K562 (cell line): ENCODE data around the gene ADORA2B. TPM values are rescaled to one million over a fixed set of nuclear protein-coding genes. Genes with fewer than 3 reads are reported as not detected.

Experiments
- CREM ChIP-seq: IDR thresholded peaks from 2 replicates; pipeline ENCODE4 v1.6.1; 2014; ENCODE audit warnings: antibody characterized with exemption, low read depth
- FOXA1 ChIP-seq: fragments of 450-650 bp; IDR thresholded peaks from 2 replicates; pipeline ENCODE4 v1.6.1; 2016; ENCODE audit warnings: mild to moderate bottlenecking, borderline replicate concordance
- HLTF ChIP-seq: fragments of 450-650 bp; IDR thresholded peaks from 2 replicates; pipeline ENCODE4 v1.6.1; 2016
- HMG20B ChIP-seq: fragments of 250-450 bp; sonication (Bioruptor Pico); IDR thresholded peaks from 2 replicates; pipeline ENCODE4 v1.5.0; 2021; ENCODE audit warnings: mild to moderate bottlenecking
- HNRNPK ChIP-seq: fragments of 200-400 bp; formaldehyde crosslinking; IDR thresholded peaks from one replicate; pipeline ENCODE4 v1.6.1; 2018; ENCODE audit warnings: mild to moderate bottlenecking, low read depth, low read length; ENCODE audit not compliant: poor library complexity, severe bottlenecking
- KDM2B ChIP-seq: fragments of 250-450 bp; sonication (Bioruptor Pico); IDR thresholded peaks from 2 replicates; pipeline ENCODE4 v1.8.0; 2021; ENCODE audit warnings: mild to moderate bottlenecking, moderate library complexity
- MIER1 ChIP-seq: fragments of 450-650 bp; IDR thresholded peaks from 2 replicates; pipeline ENCODE4 v1.6.1; 2016; ENCODE audit warnings: antibody characterized with exemption, mild to moderate bottlenecking, low read depth
- NFATC3 ChIP-seq: fragments of 450-650 bp; IDR thresholded peaks from 2 replicates; pipeline ENCODE4 v1.6.1; 2017; ENCODE audit warnings: mild to moderate bottlenecking
- SRSF9 ChIP-seq: fragments of 200-400 bp; formaldehyde crosslinking; IDR thresholded peaks from 2 replicates; pipeline ENCODE4 v1.6.1; 2017; ENCODE audit warnings: low read depth, low read length, borderline replicate concordance
- TAF9B ChIP-seq: fragments of 450-650 bp; IDR thresholded peaks from 2 replicates; pipeline ENCODE4 v1.6.1; 2018; ENCODE audit warnings: mild to moderate bottlenecking; ENCODE audit not compliant: partially characterized antibody
- polyA plus RNA-seq, 8 experiments: library from polyadenylated mRNA; depleted of rRNA in 4 of 8; stranded (reverse) in 5 of 8; unstranded in 3 of 8; fragments of >200 nt; fragmentation: Nextera tagmentation in 2 of 8; fragmentation: Illumina TruSeq in 1 of 8; extraction: Ambion mirVana in 2 of 8; extraction: Trizol in 1 of 8; gene quantifications; 2 replicates each; pipeline versions ENCODE4 v1.2.1 to v1.2.3, GENCODE V29; 2011 to 2014; ENCODE audit warnings: inconsistent platforms in 1 of 8, missing spikeins in 1 of 8
- total RNA-seq, 7 experiments: library from RNA; depleted of rRNA in 6 of 7; stranded (reverse); fragments of >200 nt in 6 of 7; fragmentation: Illumina TruSeq in 2 of 7; extraction: Trizol in 2 of 7; gene quantifications; 2 replicates each; pipeline versions ENCODE4 v1.2.1 to v1.2.3, GENCODE V29; 2011 to 2021; ENCODE audit warnings: low replicate concordance in 1 of 7
- TF ChIP-seq, protein P1 (sequence below): fragments of 450-650 bp; IDR thresholded peaks from 2 replicates; pipeline ENCODE4 v1.6.1; 2016; ENCODE audit warnings: mild to moderate bottlenecking, moderate library complexity
- TF ChIP-seq, protein P2 (sequence below): sonication (generic); formaldehyde crosslinking; IDR thresholded peaks from 2 replicates; pipeline ENCODE4 v1.8.1; 2022; ENCODE audit warnings: missing genetic modification reagents
- TF ChIP-seq, protein P3 (sequence below): sonication (generic); formaldehyde crosslinking; IDR thresholded peaks from 2 replicates; pipeline ENCODE4 v1.5.0; 2020; ENCODE audit warnings: missing genetic modification reagents
- TF ChIP-seq, protein P4 (sequence below): fragments of 250-450 bp; sonication (Bioruptor Pico); IDR thresholded peaks from 2 replicates; pipeline ENCODE4 v1.4.0; 2020; ENCODE audit warnings: mild to moderate bottlenecking, moderate library complexity, borderline replicate concordance

The ADORA2B gene
- total and polyA plus RNA-seq, 9 of the 15 experiments (the other 6 are each of a cell fraction or from before 2014, with no cell fraction given) = 6.4 to 16.6 (median 10.5) TPM

GRCh38 chr17:16007439-16007838, 62.5 kb downstream of the ADORA2B start (continued):
- TF ChIP-seq, protein P1, sequence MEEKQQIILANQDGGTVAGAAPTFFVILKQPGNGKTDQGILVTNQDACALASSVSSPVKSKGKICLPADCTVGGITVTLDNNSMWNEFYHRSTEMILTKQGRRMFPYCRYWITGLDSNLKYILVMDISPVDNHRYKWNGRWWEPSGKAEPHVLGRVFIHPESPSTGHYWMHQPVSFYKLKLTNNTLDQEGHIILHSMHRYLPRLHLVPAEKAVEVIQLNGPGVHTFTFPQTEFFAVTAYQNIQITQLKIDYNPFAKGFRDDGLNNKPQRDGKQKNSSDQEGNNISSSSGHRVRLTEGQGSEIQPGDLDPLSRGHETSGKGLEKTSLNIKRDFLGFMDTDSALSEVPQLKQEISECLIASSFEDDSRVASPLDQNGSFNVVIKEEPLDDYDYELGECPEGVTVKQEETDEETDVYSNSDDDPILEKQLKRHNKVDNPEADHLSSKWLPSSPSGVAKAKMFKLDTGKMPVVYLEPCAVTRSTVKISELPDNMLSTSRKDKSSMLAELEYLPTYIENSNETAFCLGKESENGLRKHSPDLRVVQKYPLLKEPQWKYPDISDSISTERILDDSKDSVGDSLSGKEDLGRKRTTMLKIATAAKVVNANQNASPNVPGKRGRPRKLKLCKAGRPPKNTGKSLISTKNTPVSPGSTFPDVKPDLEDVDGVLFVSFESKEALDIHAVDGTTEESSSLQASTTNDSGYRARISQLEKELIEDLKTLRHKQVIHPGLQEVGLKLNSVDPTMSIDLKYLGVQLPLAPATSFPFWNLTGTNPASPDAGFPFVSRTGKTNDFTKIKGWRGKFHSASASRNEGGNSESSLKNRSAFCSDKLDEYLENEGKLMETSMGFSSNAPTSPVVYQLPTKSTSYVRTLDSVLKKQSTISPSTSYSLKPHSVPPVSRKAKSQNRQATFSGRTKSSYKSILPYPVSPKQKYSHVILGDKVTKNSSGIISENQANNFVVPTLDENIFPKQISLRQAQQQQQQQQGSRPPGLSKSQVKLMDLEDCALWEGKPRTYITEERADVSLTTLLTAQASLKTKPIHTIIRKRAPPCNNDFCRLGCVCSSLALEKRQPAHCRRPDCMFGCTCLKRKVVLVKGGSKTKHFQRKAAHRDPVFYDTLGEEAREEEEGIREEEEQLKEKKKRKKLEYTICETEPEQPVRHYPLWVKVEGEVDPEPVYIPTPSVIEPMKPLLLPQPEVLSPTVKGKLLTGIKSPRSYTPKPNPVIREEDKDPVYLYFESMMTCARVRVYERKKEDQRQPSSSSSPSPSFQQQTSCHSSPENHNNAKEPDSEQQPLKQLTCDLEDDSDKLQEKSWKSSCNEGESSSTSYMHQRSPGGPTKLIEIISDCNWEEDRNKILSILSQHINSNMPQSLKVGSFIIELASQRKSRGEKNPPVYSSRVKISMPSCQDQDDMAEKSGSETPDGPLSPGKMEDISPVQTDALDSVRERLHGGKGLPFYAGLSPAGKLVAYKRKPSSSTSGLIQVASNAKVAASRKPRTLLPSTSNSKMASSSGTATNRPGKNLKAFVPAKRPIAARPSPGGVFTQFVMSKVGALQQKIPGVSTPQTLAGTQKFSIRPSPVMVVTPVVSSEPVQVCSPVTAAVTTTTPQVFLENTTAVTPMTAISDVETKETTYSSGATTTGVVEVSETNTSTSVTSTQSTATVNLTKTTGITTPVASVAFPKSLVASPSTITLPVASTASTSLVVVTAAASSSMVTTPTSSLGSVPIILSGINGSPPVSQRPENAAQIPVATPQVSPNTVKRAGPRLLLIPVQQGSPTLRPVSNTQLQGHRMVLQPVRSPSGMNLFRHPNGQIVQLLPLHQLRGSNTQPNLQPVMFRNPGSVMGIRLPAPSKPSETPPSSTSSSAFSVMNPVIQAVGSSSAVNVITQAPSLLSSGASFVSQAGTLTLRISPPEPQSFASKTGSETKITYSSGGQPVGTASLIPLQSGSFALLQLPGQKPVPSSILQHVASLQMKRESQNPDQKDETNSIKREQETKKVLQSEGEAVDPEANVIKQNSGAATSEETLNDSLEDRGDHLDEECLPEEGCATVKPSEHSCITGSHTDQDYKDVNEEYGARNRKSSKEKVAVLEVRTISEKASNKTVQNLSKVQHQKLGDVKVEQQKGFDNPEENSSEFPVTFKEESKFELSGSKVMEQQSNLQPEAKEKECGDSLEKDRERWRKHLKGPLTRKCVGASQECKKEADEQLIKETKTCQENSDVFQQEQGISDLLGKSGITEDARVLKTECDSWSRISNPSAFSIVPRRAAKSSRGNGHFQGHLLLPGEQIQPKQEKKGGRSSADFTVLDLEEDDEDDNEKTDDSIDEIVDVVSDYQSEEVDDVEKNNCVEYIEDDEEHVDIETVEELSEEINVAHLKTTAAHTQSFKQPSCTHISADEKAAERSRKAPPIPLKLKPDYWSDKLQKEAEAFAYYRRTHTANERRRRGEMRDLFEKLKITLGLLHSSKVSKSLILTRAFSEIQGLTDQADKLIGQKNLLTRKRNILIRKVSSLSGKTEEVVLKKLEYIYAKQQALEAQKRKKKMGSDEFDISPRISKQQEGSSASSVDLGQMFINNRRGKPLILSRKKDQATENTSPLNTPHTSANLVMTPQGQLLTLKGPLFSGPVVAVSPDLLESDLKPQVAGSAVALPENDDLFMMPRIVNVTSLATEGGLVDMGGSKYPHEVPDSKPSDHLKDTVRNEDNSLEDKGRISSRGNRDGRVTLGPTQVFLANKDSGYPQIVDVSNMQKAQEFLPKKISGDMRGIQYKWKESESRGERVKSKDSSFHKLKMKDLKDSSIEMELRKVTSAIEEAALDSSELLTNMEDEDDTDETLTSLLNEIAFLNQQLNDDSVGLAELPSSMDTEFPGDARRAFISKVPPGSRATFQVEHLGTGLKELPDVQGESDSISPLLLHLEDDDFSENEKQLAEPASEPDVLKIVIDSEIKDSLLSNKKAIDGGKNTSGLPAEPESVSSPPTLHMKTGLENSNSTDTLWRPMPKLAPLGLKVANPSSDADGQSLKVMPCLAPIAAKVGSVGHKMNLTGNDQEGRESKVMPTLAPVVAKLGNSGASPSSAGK = no peak
- no peak for TF ChIP-seq NFATC3
- TF ChIP-seq KDM2B = no peak
- TF ChIP-seq, protein P2, sequence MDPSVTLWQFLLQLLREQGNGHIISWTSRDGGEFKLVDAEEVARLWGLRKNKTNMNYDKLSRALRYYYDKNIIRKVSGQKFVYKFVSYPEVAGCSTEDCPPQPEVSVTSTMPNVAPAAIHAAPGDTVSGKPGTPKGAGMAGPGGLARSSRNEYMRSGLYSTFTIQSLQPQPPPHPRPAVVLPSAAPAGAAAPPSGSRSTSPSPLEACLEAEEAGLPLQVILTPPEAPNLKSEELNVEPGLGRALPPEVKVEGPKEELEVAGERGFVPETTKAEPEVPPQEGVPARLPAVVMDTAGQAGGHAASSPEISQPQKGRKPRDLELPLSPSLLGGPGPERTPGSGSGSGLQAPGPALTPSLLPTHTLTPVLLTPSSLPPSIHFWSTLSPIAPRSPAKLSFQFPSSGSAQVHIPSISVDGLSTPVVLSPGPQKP (CRISPR knock-in tag) = no peak
- no peak for TF ChIP-seq TAF9B
- TF ChIP-seq, protein P3, sequence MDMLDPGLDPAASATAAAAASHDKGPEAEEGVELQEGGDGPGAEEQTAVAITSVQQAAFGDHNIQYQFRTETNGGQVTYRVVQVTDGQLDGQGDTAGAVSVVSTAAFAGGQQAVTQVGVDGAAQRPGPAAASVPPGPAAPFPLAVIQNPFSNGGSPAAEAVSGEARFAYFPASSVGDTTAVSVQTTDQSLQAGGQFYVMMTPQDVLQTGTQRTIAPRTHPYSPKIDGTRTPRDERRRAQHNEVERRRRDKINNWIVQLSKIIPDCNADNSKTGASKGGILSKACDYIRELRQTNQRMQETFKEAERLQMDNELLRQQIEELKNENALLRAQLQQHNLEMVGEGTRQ = no peak
- TF ChIP-seq HLTF = no peak
- TF ChIP-seq CREM = no peak
- TF ChIP-seq HMG20B (CRISPR knock-in tag) = no peak
- TF ChIP-seq FOXA1 = no peak
- TF ChIP-seq HNRNPK = no peak
- TF ChIP-seq SRSF9 = no peak
- TF ChIP-seq, protein P4, sequence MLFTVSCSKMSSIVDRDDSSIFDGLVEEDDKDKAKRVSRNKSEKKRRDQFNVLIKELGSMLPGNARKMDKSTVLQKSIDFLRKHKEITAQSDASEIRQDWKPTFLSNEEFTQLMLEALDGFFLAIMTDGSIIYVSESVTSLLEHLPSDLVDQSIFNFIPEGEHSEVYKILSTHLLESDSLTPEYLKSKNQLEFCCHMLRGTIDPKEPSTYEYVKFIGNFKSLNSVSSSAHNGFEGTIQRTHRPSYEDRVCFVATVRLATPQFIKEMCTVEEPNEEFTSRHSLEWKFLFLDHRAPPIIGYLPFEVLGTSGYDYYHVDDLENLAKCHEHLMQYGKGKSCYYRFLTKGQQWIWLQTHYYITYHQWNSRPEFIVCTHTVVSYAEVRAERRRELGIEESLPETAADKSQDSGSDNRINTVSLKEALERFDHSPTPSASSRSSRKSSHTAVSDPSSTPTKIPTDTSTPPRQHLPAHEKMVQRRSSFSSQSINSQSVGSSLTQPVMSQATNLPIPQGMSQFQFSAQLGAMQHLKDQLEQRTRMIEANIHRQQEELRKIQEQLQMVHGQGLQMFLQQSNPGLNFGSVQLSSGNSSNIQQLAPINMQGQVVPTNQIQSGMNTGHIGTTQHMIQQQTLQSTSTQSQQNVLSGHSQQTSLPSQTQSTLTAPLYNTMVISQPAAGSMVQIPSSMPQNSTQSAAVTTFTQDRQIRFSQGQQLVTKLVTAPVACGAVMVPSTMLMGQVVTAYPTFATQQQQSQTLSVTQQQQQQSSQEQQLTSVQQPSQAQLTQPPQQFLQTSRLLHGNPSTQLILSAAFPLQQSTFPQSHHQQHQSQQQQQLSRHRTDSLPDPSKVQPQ (CRISPR knock-in tag) = no peak
- TF ChIP-seq MIER1 = no peak
